Muscle of arm (tissue), 12 donors: Measurements from ENCODE around the gene KAT6B. TPM values are rescaled to one million over a fixed set of nuclear protein-coding genes. Genes with fewer than 3 reads are reported as not detected.

Experiments used
- DNase-seq: peaks from one replicate; pipeline ENCODE4 v3.0.0-alpha.2; 2013
- polyA plus RNA-seq, 12 donors: library from polyadenylated mRNA; unstranded; fragments of 120-200 nt; gene quantifications; one replicate each; pipeline ENCODE4 v1.2.1, GENCODE V29; 2013; ENCODE audit not compliant: insufficient read length in 12 of 12

The KAT6B gene
- polyA plus RNA-seq, 12 donors = 17.6 to 37.1 (median 19.7) TPM; not detected in 1

GRCh38 chr10:74981831-74982633 lies 155.6 kb downstream of the KAT6B start:
- DNase-seq = peak; percentile 76

DNA sequence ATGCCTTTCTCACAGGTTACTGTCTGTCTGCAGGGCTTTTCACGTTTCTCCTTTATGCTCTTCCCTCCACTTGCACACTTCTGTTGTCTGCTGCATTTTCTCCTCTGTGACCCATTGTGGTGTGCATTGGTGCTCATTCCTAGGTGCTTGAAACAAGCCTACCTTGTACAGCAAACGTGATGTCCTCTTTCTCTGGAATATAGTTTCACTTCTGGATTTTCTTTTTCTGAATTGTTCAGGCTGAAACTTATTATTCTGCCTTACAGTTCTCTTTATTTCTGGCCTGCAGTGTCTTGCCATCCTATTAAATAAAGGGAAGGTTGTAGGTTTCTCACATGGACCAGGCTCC lies 156.2 kb downstream of the KAT6B start:
- no peak for DNase-seq

DNA sequence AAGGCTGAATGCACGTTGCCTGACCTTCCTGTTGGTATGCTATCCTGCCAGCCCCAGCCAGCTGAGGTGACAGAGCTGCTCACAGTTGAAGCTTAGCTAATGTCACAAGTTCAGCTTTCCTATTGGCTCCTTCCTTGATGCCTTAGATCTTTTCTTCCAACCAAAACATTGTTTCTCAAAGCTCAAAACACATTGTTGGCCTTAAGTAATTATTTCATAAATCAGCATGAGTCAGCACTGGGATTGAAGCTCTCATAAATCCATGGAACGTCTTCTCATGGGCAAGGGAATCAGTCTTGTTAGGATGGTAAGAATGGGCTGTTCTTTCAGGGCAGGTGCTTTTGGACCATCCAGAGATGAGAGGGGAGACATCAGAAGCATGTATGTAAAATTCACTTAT lies 157.0 kb downstream of the KAT6B start:
- DNase-seq = no peak

DNA sequence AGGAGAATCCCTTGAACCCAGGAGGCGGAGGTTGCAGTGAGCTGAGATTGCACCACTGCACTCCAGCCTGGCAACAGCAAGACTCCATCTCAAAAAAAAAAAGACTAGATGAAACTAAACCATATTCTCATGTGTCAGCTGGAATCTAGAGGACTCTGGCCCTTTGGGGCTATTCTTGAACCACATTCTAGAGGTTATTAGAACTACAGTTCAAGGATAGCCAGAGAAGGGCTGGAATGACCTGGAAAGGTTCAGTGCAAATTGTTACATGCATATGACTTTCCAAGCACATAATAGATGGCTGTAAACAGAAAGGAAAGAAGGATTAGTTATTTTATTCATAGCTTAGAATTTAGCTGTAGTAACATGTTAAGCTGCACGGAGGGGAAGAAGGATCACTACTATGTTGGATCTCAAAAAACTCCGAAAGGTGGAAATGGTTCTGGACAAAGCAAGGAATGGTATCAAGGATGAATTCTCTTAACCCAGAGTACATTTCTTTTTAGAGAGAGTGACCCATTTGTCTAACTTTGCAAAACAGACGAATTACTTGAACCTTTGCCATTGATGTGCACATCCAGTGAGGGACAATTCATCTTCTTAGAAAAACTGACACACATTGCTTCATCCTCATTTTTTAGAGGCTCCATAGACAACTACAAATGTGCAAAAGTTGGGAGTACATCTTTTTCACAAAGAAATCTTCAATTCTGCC lies 161.1 kb downstream of the KAT6B start:
- DNase-seq = no peak

GRCh38 chr10:74988054-74988775 lies 161.8 kb downstream of the KAT6B start:
- no peak for DNase-seq

DNA sequence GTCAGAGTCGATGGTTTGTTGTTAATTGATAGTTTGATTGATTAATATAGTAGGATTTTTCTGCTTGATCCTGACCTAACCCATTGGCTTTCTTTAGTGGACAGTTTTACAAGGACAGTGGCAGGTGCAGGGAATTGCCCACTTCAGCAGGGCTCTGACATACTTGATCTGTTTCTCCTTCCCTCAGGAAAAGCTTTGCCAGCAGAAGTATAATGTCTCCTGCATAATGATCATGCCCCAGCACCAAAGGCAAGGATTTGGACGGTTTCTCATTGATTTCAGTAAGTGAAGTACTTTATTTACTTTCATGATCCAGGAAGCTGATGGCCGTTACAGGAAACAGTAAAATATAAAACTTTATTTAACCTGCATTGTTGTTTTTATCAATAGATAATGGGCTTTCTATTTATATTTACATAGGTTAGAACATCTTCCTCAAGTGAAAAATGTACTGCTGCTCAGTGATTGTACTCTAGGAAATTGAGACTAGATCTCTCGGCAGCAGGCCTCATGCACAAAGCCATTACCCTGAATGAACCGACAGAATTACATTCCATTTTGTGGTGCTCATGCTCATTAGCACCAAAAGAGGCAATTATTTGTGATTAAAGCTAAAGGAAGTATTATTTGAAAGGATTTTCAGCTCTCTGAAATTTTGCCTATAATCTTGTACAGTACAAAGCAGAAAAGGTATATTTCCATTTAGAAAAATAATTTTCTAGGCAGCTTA lies 162.6 kb downstream of the KAT6B start:
- DNase-seq = no peak

- DNase-seq = no peak
These were observed 165.0 kb downstream of the KAT6B start for GRCh38 chr10:74991435-74991834.

- DNase-seq = no peak
These were observed 165.7 kb downstream of the KAT6B start for GRCh38 chr10:74992068-74992467.

DNA sequence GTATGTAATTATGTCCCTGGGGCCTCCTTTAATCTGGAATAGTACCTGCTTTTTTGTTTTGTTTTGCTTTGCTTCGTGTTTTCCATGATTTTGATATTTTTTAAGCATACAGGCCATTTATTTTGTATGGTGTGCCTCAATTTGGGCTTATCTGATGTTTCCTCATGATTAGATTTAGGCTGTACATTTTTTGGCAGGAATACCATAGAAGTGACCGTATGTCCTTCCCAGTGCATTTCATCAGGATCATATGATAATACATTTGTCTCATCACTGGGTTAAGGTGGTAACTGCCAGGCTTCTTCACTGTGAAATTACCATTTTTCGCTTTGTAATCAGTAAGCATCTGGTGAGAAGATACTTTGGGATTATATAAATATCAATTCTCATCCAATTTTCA lies 167.2 kb downstream of the KAT6B start:
- DNase-seq = no peak

GRCh38 chr10:74994854-74995253 lies 168.5 kb downstream of the KAT6B start:
- no peak for DNase-seq

DNA sequence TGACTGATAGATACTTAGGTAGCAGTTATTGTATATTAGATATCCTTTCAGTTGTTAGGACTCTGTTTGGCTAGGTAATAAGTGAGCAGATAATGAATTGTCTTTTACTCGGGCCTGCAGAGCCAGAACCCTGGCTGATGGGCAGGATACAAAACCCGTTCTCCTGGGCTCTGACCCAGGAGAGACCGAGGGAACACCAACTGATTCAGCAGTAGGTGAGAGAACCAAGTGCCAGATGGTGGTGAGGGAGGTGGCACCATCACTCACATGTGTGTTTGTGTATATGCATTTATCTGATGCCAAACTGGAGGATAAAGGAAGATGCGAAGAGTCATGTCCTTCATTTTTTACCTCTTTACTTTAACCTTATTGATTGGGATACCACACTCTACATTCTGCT lies 169.4 kb downstream of the KAT6B start:
- no peak for DNase-seq

DNA sequence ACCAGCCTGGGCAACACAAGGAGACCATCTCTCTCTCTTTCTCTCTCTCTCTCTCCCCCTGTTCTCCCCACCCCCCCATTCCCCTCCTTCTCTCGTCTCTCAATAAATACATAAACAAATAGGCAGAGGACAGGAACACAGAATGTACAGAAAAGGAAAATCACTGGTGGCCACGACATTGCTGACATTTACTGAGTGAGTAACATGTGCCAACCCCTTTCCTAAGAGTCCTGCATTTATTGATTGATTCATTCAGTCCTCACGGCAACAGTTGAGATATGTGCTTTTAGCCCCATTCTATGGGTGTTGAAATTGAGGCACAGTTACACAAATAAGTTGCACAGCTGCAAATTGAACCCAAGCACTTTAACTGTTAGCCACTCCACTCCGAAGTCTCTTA lies 170.8 kb downstream of the KAT6B start:
- no peak for DNase-seq

DNA sequence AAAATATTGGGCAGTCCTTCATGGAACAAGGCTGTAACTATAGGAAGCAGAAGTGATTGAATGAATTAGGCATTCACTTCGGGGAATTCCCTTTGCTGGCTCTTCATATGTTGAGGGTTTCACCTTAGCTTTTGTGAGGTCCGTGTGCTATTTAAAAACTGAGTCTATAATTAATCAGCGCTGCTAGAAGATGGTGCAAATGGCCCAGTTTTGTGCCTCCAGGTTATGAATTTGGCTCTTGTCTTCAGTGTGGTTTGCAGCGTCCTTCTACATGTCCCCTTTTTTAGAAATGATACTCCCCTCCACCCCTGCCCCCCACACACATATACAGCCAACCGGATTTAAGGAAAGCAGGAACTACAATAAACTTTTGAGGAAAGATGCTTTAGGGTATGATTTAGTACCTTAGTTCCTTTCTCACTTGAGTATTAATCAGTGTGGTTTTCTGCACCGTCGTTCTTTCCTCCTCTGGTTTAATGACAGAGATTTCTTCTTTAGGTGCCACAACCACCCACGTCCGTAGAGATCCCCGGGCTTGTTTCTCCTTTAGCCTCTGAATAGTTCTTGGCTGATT lies 174.4 kb downstream of the KAT6B start:
- DNase-seq = no peak

DNA sequence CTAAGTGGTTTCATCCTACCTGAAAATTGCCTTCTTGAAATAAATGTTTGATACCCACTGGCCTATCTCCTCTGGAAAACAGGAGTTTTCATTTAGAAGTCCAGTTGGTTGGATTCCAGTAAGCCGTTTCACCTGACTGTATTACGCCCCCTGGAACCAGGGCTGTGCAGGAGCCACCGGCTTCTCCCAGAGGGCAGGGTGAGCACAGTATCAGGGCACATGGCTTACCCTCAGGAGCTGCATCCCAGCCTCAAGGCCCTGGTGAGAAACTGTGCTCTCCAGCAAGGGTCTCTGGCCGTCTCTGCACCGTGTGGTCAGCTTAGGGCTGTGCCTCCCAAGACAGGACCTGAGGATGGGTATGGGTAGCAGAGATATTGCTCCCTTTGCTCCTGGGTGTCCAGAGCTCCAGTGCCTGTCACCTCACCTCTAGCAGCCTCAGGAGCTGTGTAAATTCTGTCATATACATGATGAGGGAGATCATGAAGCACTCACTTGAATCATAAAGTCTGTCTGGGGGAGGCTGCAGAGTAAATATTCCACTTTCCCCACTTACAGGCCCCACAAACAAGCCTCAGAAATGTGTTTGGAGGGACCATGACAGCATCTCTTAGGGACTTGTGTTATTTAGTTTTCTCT lies 175.4 kb downstream of the KAT6B start:
- DNase-seq = no peak

GRCh38 chr10:75002351-75002725 lies 175.9 kb downstream of the KAT6B start:
- DNase-seq = no peak

- no peak for DNase-seq
These were observed 176.7 kb downstream of the KAT6B start for GRCh38 chr10:75002967-75003594.

GRCh38 chr10:75003891-75004290 lies 177.5 kb downstream of the KAT6B start:
- no peak for DNase-seq

- no peak for DNase-seq
These were observed 181.2 kb downstream of the KAT6B start for GRCh38 chr10:75007646-75008045.

DNA sequence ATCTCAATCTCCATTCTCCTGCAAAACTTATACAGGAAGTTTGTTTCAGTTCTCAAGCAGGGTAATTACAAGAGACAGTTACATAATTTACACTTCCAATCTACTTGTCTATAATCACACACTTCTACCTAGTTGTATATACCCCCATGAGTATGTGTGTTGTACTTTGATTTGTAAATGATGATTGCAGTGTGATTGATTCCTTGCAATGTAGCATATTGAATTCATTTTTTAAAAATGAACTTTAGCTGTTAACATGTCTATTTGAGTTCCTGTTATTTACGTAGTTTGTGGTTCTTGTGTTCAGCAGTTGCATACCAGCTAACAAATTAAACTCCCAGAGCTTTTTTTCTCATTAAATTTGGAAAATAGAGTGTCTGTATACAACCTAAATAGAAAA lies 182.6 kb downstream of the KAT6B start:
- DNase-seq = no peak

- DNase-seq = no peak
These were observed 183.0 kb downstream of the KAT6B start for GRCh38 chr10:75009426-75009825.

DNA sequence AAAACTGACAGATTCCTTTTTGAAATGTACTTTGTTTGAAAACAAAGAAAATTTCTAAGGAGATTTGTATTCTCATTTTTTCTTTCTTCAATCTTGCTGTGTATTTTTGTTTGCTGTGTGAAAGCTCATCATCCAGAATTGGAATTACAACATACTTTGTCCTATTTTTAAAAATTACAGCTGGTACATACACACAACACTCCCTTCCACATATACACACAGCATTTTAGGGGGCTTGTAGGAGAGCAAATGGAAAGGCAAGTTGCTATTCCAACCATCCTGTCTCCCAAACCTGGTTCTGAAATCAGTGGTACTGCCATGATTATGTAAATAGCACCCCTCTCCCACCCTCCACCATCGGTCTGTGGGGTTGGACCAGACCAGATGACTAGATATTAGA lies 184.0 kb downstream of the KAT6B start:
- no peak for DNase-seq
